ENCODE data around the gene GPER1.

DNA sequence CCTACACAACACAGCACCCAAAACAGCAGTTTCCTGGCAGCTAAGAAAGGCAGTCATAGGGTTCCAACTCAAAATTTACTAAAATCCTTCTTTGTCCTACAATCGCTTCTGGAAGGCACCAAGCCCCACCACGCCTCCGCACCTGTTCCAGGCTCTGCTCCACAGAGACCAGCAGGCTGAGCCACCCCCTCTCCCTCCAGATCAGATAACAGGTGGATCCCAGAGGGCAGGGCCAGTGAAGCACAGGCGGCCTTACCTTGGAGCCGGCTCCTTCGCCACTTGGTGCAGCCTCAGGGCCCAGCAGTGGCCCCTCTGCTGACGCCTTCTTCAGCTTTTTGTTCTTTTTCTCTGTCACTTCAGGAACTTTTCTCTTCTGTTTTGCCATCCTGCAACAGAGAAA, 39.1 kb downstream of the GPER1 start:
- TF ChIP-seq, protein P1, sequence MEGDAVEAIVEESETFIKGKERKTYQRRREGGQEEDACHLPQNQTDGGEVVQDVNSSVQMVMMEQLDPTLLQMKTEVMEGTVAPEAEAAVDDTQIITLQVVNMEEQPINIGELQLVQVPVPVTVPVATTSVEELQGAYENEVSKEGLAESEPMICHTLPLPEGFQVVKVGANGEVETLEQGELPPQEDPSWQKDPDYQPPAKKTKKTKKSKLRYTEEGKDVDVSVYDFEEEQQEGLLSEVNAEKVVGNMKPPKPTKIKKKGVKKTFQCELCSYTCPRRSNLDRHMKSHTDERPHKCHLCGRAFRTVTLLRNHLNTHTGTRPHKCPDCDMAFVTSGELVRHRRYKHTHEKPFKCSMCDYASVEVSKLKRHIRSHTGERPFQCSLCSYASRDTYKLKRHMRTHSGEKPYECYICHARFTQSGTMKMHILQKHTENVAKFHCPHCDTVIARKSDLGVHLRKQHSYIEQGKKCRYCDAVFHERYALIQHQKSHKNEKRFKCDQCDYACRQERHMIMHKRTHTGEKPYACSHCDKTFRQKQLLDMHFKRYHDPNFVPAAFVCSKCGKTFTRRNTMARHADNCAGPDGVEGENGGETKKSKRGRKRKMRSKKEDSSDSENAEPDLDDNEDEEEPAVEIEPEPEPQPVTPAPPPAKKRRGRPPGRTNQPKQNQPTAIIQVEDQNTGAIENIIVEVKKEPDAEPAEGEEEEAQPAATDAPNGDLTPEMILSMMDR (IDR thresholded peaks at IDR 0.05): no peak
- TF ChIP-seq POLR2A (IDR thresholded peaks at IDR 0.05; ENCODE audit: low read depth) (no peak), POLR2AphosphoS5 (IDR thresholded peaks at IDR 0.05) (no peak), EP300 (IDR thresholded peaks at IDR 0.05) (no peak)
